ENCODE measurements around the gene IRAK2.

DNA sequence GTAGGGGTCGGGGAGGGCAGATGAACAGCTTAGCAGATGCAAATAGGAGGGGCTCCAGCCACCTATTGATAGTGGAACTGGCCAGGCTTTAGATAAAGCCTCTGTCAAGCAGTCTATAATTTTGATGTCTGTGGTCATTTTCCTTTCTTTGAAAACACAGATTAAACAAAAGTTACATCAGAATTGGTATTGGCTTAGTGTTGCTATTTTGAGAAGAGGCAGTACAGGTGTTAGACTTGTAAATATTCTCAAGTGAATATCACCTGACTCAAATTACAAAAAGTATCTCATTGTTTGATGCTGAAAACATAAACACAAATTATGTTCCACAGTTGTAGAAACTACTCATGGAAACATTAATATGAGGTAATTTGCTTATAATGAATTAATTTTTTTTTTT is 109.9 kb downstream of the IRAK2 start:
- TF ChIP-seq, protein P1, sequence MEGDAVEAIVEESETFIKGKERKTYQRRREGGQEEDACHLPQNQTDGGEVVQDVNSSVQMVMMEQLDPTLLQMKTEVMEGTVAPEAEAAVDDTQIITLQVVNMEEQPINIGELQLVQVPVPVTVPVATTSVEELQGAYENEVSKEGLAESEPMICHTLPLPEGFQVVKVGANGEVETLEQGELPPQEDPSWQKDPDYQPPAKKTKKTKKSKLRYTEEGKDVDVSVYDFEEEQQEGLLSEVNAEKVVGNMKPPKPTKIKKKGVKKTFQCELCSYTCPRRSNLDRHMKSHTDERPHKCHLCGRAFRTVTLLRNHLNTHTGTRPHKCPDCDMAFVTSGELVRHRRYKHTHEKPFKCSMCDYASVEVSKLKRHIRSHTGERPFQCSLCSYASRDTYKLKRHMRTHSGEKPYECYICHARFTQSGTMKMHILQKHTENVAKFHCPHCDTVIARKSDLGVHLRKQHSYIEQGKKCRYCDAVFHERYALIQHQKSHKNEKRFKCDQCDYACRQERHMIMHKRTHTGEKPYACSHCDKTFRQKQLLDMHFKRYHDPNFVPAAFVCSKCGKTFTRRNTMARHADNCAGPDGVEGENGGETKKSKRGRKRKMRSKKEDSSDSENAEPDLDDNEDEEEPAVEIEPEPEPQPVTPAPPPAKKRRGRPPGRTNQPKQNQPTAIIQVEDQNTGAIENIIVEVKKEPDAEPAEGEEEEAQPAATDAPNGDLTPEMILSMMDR (IDR thresholded peaks at IDR 0.05; ENCODE audit: extremely low read depth in 1 of 2, insufficient read depth in 1 of 2, low read depth in 1 of 2, low read length in 2 of 2), result no peak
- TF ChIP-seq POLR2AphosphoS5 (IDR thresholded peaks at IDR 0.05; ENCODE audit: insufficient read depth, low read depth, low read length) (no peak), MYC (IDR thresholded peaks at IDR 0.05; ENCODE audit: low read depth, low read length) (no peak), EZH2 (IDR thresholded peaks at IDR 0.05; ENCODE audit: borderline replicate concordance, low read depth, low read length, severe bottlenecking) (no peak)
- TF ChIP-seq, protein P2, sequence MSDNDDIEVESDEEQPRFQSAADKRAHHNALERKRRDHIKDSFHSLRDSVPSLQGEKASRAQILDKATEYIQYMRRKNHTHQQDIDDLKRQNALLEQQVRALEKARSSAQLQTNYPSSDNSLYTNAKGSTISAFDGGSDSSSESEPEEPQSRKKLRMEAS (IDR thresholded peaks at IDR 0.05; ENCODE audit: insufficient read depth, insufficient read length), result no peak
